Islet precursor cell (in vitro differentiated cells): Measurements from ENCODE around the gene PTPRCAP.
"Not testable (repeated sequence)": the region's sequence is repeated elsewhere in the genome, so short reads cannot be mapped to it uniquely, and the experiment has no call there.

ENCODE experiments used
- DNase-seq: peaks from one replicate; pipeline ENCODE4 v3.0.0-alpha.2; 2018

The PTPRCAP gene

GRCh38 chr11:67440229-67441097, 3.0 kb upstream of the PTPRCAP start:
- DNase-seq = no peak

- no peak for DNase-seq
Measured at GRCh38 chr11:67439321-67440228, 2.1 kb upstream of the PTPRCAP start.

DNA sequence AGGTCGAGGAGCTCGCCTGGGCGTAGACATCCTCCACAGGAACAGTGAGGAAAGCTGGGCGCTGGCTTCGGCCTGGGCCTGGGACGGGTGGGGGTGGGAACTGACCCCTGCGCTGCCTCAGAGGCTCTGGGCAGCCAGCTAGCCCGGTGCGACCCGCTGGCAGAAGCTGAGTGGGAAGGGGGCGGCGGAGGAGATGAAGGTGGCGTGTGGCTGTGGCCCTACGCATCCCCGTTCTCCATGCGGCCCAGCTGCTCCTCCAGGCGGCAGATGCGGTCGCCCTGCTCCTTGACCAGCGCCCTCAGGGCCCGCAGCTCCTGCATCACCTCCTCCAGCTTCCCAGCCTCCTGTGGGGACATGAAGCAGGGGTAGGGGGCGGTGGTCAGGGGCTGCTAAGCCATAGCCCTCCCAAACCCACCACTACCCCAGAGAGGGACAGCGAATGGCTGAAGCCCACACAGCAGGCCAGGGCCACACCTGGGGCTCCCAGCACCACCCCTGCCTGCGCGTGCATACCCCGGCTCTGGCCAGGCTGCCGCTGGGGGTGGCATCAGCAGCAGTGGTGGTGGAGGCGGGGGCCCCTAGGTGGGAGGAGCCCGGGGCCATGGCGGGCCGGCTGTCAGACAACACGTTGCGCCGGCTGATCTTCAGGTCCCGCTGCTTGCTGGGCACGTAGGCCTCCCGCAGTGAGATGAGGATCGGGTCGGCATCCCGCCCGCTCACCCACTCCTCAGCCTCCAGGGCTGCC, 848 bp upstream of the PTPRCAP start:
- no peak for DNase-seq

- DNase-seq = no peak
Measured at GRCh38 chr11:67437809-67438157, 301 bp upstream of the PTPRCAP start.

- DNase-seq = peak; percentile 91
Measured at GRCh38 chr11:67436459-67437081, 912 bp downstream of the PTPRCAP start.

DNA sequence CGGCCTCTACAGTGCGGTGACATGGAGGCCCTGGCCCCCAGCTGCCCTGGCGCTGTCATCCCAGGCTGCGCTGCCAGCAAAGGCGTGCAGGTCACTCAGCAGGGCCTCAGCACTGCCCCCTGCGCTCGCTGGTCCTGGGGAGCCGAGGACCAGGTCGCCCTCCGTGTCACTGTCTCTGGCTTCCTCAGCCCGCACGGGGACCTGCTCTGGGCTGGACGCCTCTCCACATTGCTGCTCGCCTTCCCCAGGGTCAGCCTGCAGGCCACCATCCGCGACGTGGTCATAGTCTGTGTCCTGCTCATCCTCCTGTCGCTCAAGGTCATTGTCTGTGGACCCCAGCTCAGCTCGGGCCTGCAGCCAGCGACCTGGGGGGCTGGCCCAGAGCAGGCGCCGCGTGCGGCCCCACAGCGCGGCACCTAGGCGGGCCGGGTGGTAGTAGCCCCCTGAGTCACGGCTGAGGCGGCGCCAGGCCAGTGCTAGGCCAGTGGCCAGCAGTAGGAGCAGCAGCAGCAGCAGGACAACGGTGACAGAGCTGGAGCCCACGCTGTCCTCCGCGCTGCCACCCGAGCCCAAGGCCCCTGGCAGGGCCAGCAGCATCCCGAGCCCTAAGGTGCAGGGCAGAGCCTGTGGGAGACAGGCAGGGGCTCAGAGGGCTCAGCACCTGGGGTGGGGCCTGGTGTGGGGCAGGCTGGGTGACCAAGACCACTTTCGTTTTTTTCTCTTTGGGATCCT, 1.6 kb downstream of the PTPRCAP start:
- DNase-seq = no peak

DNA sequence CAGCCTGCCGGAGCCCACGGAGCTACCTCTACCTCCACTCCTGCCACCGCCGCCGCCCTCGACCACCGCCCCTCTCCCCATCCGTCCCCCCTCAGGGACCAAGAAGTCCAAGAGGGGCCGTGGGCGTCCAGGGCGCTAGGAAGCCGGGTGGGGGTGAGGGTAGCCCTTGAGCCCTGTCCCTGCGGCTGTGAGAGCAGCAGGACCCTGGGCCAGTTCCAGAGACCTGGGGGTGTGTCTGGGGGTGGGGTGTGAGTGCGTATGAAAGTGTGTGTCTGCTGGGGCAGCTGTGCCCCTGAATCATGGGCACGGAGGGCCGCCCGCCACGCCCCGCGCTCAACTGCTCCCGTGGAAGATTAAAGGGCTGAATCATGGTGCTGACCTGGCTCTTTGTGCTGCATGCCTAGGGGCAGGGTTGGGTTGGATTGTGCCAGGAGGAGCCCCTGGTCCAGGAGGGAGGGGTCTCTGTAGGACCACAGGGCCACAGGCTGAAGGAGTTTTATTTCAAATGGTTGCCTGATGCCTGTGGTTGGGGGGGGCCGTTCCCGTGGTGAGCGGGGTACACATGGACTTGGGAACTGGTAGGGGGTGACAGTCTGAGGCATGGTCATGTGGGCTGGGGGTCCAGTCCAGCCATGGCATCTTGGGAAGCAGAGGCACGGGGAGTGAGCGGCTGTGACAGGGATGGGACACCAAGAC, 2.3 kb downstream of the PTPRCAP start:
- no peak for DNase-seq

DNA sequence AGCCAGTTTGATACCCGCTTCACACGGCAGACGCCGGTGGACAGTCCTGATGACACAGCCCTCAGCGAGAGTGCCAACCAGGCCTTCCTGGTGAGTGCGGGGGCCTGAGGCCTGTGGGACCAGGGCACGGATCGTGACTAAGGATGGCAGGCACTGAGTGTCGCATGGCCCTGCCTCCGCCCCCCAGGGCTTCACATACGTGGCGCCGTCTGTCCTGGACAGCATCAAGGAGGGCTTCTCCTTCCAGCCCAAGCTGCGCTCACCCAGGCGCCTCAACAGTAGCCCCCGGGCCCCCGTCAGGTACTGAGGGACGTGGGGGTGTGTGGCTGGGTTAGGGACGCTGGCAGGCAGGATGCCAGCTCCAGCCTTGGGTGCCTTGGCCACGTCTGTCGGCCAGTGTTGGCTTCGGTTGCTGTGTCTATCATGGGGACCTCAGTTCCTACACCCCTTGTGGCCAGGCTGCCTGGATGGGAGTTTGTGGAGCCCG, 3.0 kb downstream of the PTPRCAP start:
- no peak for DNase-seq

DNA sequence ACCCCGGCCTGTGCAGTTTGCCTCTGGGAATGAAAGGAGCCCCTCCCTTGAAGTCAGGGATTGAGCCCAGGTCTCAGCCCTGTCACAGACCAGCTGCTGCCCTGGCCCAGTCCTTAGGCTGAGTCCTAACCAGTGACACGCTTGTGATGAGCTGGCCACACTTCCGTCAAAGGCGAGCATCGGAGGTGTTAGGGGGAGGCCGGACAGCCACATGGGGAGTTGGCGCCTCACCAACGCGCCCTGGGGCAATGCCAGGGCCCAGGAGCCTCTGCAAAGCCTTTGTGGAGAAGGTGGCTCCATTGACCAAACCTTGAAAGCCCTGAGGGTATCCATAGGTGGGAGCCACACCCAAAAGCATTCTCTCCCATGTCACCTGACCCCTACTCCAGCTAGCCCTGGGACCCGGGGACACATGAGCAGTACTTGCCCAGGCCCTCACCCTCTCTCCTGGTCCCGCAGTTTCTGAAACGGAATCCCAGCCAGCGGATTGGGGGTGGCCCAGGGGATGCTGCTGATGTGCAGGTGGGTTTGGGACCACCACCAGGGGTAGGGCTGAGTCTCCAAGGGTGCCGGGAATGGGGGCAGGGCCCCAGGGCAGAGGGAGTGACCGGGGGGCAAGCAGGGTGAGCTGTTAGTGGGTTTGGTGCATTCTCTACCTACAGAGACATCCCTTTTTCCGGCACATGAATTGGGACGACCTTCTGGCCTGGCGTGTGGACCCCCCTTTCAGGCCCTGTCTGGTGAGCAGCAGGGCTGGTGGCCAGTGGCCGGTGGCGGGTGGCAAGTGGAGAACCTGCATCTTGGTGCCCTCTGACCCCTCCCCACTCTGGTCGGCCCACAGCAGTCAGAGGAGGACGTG, 3.7 kb downstream of the PTPRCAP start:
- no peak for DNase-seq

DNA sequence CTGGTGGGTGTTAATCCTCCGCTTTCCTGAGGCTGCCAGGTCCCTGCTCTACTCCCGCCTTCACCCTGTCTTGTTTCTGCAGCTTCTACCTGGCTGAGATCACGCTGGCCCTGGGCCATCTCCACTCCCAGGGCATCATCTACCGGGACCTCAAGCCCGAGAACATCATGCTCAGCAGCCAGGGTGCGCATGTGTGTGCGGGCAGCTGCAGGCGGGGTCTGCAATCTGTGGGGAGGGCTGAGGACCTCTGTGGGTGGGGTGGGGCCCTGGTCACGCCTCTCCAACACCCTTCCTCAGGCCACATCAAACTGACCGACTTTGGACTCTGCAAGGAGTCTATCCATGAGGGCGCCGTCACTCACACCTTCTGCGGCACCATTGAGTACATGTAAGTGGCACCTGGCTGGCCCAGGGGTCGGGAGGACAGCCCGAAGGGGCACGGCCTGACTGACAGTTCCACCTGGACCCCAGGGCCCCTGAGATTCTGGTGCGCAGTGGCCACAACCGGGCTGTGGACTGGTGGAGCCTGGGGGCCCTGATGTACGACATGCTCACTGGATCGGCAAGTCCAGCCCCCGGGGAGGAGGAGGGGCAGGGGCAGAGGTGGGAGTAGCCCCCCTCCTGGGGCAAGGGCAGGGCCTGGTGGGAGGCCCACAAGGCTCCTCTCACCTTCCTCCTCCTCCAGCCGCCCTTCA, 4.7 kb downstream of the PTPRCAP start:
- no peak for DNase-seq

DNA sequence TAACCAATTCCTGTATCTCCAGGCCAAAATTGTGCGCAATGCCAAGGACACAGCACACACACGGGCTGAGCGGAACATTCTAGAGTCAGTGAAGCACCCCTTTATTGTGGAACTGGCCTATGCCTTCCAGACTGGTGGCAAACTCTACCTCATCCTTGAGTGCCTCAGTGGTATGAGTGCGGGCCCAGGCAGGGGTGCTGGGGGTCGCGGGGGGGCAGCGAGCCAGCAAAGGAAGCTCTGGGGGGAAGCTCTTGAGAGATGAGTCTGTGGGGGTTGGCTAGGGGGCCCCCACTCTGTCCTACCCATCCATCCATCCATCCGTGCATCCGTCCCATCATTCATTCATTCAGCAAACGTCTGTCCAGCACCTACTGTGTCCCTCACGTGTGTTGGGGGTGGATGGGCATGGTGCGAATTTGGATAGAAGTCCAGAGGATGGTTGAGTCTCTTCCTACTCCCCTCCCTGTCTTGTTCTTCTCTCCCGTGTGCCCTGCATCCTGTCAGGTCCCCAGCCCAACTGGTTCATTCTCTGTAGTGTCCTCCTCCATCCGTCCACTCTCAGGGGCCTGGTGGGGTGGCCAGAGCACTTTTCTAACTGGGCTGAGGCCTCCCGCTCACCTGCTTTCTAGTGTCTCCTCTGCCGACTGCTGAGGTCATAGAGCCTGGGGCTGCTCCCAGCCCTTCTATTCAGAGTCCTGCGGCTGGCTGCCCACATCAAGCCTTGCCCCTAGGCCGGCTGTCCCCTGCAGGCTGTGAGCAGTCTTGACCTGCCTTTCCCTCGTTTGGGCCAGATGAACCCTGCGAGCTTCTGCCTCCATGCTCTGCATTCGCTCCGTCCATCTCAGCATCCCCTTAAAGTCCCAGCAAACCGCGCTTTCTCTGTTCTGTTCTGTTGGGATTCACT, 5.9 kb downstream of the PTPRCAP start:
- DNase-seq = no peak

DNA sequence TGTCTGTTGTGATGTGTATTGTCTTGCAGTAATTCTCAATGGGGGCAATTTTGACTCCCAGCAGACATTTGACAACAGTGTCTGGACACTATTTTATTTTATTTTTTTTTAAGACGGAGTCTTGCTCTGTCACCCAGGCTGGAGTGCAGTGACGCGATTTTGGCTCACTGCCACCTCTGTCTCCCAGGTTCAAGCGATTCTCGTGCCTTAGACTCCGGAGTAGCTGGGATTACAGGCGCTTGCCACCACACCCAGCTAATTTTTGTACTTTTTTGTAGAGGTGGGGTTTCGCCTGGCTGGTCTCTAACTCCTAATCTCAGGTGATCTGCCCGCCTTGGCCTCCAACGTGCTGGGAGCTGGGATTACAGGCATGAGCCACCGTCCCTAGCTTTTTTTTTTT, 7.8 kb downstream of the PTPRCAP start:
- DNase-seq = no peak

- DNase-seq = no peak
Measured at GRCh38 chr11:67429038-67429668, 8.3 kb downstream of the PTPRCAP start.

DNA sequence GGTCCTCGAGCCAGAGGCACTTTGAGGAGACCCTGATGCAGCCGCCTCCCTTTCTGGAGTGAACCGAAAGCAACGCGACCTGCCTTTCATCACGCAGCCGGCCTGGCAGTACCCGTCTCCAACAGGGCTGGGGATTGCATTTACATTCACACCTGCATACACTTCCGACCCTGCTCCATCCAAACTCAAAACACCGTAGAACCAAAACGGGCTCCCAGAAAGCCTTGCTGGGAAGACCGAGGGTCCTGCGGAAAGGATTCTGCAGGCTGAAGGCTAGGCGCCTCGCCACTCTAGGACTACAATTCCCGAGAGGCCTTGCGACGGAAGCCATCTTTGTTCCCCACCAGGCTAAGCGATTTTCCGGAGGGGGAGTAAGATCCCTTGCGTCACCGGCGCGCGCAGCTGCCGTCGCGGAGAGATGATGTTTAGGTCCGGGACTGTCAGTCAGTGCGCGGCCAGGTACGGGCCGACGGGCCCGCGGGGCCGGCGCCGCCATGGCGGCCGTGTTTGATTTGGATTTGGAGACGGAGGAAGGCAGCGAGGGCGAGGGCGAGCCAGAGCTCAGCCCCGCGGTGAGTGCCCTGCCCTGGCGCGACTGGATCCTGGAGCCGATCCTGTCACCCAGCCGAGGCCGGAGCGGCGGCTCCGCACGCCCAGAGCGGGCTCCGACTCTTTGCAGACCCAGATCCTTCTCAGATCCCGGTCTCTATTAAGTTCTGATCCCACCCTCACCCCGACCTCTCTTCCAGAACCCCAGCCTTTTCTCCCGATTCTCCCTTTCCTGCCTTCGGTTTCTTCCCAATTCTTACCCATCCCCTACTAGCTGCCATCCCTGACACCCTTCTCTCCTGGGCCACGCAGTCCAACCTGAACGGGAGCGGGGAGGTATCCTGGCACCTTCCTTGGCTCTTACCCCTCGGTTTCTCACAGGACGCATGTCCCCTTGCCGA, 9.2 kb downstream of the PTPRCAP start, which contains the start of gene RPS6KB2:
Gene RPS6KB2 (plus strand): TSS at position 443 of the 950 bp plus-strand sequence. CDS start 52 bp downstream, at position 495.
- DNase-seq = peak; percentile 98

- DNase-seq = not testable (repeated sequence)
Measured at GRCh38 chr11:67427364-67427859, 10.1 kb downstream of the PTPRCAP start.

- DNase-seq = no peak
Measured at GRCh38 chr11:67423891-67424613, 13.4 kb downstream of the PTPRCAP start.
